Muscle layer of duodenum (tissue), 2 donors: Measurements from ENCODE around the gene CSH1.
A peak's percentile ranks its signal among the peaks of the same experiment; 100 is the strongest.

Experiments used
- H3K27ac ChIP-seq: one replicate; pipeline ENCODE4 v1.7.0; 2013; ENCODE audit warnings: mild to moderate bottlenecking, low read length
- H3K27me3 ChIP-seq: one replicate; pipeline ENCODE4 v1.7.0; 2013; ENCODE audit warnings: low read depth, mild to moderate bottlenecking, control low read depth, low read length
- H3K36me3 ChIP-seq, 2 donors: one replicate each; pipeline ENCODE4 v1.7.0; 2013; ENCODE audit warnings: low read length in 2 of 2, control low read depth in 1 of 2, mild to moderate bottlenecking in 1 of 2; ENCODE audit not compliant: insufficient read depth in 2 of 2, control insufficient read depth in 1 of 2
- H3K4me1 ChIP-seq, 2 donors: one replicate each; pipeline ENCODE4 v1.7.0; 2013; ENCODE audit warnings: low read length in 2 of 2, mild to moderate bottlenecking in 2 of 2, control low read depth in 1 of 2, moderate library complexity in 1 of 2; ENCODE audit not compliant: insufficient read depth in 2 of 2, control insufficient read depth in 1 of 2
- H3K4me3 ChIP-seq, 2 donors: one replicate each; pipeline ENCODE4 v1.7.0; 2013; ENCODE audit warnings: low read length in 2 of 2, low read depth in 1 of 2, mild to moderate bottlenecking in 1 of 2
- H3K9me3 ChIP-seq, 2 donors: one replicate each; pipeline ENCODE4 v1.7.0; 2013; ENCODE audit warnings: low read length in 2 of 2, control low read depth in 1 of 2, mild to moderate bottlenecking in 1 of 2; ENCODE audit not compliant: control insufficient read depth in 1 of 2
- donor health status: healthy.

The CSH1 gene

DNA sequence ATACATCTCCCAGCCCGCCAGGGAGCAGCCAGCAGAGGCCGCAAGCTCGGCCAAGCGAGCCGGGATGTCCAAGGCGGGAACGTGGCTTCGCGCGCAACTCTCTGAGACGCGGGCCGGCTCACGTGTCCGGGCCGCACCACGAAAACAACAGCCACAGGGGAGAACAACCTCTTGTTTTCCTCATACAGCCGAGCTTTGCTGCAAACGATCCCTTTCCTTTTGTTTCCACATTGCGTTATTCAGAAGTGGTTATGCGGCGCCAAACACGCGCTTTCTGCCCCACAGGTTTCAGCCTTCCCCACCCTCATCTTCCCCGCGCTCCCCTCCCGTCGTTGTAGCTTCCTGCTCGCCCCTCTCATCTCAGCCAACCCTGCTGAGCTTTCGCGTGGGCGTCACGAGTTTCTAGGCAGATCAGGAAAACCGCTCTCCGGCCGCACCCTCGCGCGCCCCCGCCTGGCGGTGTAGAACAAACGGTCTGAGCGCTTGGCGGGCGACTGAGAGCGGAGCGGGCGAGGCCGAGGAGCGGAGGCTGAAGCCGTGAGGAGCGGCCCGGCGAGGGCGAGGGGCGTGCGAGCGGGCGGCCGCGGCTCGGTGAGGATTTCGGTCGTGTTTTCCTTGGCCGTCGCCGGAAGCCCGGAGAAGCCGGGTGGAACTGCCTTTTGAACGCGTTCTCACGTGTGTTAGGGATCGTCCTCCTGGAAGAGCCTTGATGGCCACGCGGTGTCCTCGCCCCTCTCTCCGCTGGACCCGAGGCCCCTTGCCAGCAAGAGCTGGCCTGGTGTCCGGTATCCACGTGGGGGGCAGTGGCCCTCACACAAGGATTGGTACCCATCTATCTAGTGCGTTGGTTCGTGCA is 47.3 kb downstream of the CSH1 start:
- Histone ChIP-seq H3K27me3 (no peaks in the 10 kb centered on the region), H3K9me3 (no peaks in the 10 kb centered on the region), H3K4me1 (peaks cover 0 to under 1% of the 10 kb centered on the region in 2 donors), H3K27ac (no peak overlapping the region), H3K36me3 (no peaks in the 10 kb centered on the region), H3K4me3 (peak overlapping the region; percentile 37 to 45)

- H3K4me3 ChIP-seq: no peak overlapping the region
Observed at GRCh38 chr17:63847525-63848249, 48.7 kb downstream of the CSH1 start.

GRCh38 chr17:63845509-63845908 is 50.9 kb downstream of the CSH1 start:
- no peaks in the 10 kb centered on the region for H3K27me3 ChIP-seq
- no peak overlapping the region for H3K27ac ChIP-seq
- H3K9me3 ChIP-seq: no peaks in the 10 kb centered on the region
- H3K36me3 ChIP-seq: peaks cover 0 to 4% of the 10 kb centered on the region in 2 donors
- no peak overlapping the region for H3K4me3 ChIP-seq
- H3K4me1 ChIP-seq: peaks cover 9 to 21% of the 10 kb centered on the region in 2 donors

More at GRCh38 chr17:63847525-63848249, 48.7 kb downstream of the CSH1 start:
- Histone ChIP-seq H3K27ac (no peak overlapping the region), H3K36me3 (no peaks in the 10 kb centered on the region), H3K4me1 (peaks cover 0 to 10% of the 10 kb centered on the region in 2 donors), H3K27me3 (no peaks in the 10 kb centered on the region), H3K9me3 (no peaks in the 10 kb centered on the region)
